GM12801 (cell line): ENCODE results near the gene NUDT14.

Source experiments
- TF ChIP-seq, protein P1 (sequence below): IDR thresholded peaks from one replicate; pipeline ENCODE4 v1.5.1; 2011; ENCODE audit warnings: control low read depth; ENCODE audit not compliant: insufficient read length; ENCODE audit errors: extremely low read depth

The NUDT14 gene

GRCh38 chr14:105141026-105141425 is 40.1 kb downstream of the NUDT14 start:
- TF ChIP-seq, protein P1, sequence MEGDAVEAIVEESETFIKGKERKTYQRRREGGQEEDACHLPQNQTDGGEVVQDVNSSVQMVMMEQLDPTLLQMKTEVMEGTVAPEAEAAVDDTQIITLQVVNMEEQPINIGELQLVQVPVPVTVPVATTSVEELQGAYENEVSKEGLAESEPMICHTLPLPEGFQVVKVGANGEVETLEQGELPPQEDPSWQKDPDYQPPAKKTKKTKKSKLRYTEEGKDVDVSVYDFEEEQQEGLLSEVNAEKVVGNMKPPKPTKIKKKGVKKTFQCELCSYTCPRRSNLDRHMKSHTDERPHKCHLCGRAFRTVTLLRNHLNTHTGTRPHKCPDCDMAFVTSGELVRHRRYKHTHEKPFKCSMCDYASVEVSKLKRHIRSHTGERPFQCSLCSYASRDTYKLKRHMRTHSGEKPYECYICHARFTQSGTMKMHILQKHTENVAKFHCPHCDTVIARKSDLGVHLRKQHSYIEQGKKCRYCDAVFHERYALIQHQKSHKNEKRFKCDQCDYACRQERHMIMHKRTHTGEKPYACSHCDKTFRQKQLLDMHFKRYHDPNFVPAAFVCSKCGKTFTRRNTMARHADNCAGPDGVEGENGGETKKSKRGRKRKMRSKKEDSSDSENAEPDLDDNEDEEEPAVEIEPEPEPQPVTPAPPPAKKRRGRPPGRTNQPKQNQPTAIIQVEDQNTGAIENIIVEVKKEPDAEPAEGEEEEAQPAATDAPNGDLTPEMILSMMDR: no peak

GRCh38 chr14:105140581-105140980 is 40.5 kb downstream of the NUDT14 start:
- TF ChIP-seq, protein P1: no peak

- TF ChIP-seq, protein P1: no peak
These were observed 41.3 kb downstream of the NUDT14 start for GRCh38 chr14:105139831-105140239.

GRCh38 chr14:105139212-105139825 is 41.8 kb downstream of the NUDT14 start:
- TF ChIP-seq, protein P1: no peak

GRCh38 chr14:105138551-105139111 is 42.5 kb downstream of the NUDT14 start:
- TF ChIP-seq, protein P1: no peak

GRCh38 chr14:105138021-105138541 is 43.0 kb downstream of the NUDT14 start:
- TF ChIP-seq, protein P1: no peak

DNA sequence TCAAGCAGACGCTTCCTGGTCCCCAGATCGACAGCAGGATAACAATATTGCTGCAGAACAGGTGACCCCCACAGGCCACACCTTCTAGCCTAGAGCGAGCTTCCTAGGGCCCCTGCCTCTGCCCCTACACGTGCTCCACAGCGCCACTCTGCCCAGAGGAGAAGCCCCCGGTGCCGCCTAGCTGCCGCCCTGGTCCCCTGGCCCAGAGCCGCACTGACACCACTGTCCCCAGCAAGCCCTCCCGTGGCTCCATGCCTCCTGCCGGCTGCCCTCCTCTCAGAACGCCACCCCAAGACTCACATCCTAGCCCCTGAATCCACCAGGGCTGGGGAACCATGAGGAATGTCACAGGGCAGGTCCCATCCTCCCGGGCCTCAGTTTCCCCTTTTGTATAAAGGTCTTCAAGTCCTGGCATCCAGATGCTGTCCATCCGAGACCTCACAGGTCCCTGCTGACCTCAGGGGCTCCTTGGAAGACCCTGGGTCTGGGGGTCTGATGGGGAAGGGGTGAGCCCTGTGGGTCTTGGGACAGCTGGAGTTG is 43.6 kb downstream of the NUDT14 start:
- TF ChIP-seq, protein P1: no peak
